Adrenal gland (tissue), 5 donors: ENCODE measurements around the gene EFNA1.

Source experiments
- CTCF ChIP-seq, 6 experiments: fragments of 450-650 bp in 4 of 6; fragments of 200-600 bp in 2 of 6; sonication (generic) in 1 of 6; IDR thresholded peaks; 1 replicate in 5 of 6; 2 replicates in 1 of 6; pipeline versions ENCODE4 v1.5.1 to v1.8.0; 2016 to 2021; ENCODE audit warnings: antibody characterized with exemption in 6 of 6, mild to moderate bottlenecking in 2 of 6, moderate library complexity in 1 of 6
- POLR2A ChIP-seq, 2 donors: fragments of 450-650 bp; IDR thresholded peaks; one replicate each; pipeline ENCODE4 v1.6.1; 2017; ENCODE audit warnings: antibody characterized with exemption in 2 of 2, mild to moderate bottlenecking in 2 of 2, moderate library complexity in 1 of 2
- donor health status: DM: no; HTN: no; CAD: no.

- no peak for TF ChIP-seq CTCF (IDR thresholded peaks at IDR 0.05)
- no peak for TF ChIP-seq POLR2A (IDR thresholded peaks at IDR 0.05)
Measured at GRCh38 chr1:155103325-155103724, 24.4 kb upstream of the EFNA1 start.
